Testis (tissue), 2 donors: Measurements from ENCODE around the gene CCSER1.

ENCODE experiments used
- CTCF ChIP-seq, 3 experiments: fragments of 450-650 bp in 2 of 3; fragments of 200-600 bp in 1 of 3; sonication (generic) in 1 of 3; IDR thresholded peaks; one replicate each; pipeline ENCODE4 v1.5.1; 2016 to 2019; ENCODE audit warnings: antibody characterized with exemption in 3 of 3, mild to moderate bottlenecking in 2 of 3, moderate library complexity in 1 of 3
- POLR2A ChIP-seq: fragments of 450-650 bp; IDR thresholded peaks from one replicate; pipeline ENCODE4 v1.6.1; 2017; ENCODE audit warnings: antibody characterized with exemption, mild to moderate bottlenecking, moderate library complexity

- TF ChIP-seq CTCF (IDR thresholded peaks at IDR 0.05) (no peak), POLR2A (no peak)
Observed at GRCh38 chr4:90403781-90404180, 276.6 kb downstream of the CCSER1 start.
